ENCODE measurements around the gene ANKRD13A.
A peak's percentile ranks its signal among the peaks of the same experiment; 100 is the strongest.
"Not testable (repeated sequence)": the region's sequence is repeated elsewhere in the genome, so short reads cannot be mapped to it uniquely, and the experiment has no call there.

ANKRD13A gene

DNA sequence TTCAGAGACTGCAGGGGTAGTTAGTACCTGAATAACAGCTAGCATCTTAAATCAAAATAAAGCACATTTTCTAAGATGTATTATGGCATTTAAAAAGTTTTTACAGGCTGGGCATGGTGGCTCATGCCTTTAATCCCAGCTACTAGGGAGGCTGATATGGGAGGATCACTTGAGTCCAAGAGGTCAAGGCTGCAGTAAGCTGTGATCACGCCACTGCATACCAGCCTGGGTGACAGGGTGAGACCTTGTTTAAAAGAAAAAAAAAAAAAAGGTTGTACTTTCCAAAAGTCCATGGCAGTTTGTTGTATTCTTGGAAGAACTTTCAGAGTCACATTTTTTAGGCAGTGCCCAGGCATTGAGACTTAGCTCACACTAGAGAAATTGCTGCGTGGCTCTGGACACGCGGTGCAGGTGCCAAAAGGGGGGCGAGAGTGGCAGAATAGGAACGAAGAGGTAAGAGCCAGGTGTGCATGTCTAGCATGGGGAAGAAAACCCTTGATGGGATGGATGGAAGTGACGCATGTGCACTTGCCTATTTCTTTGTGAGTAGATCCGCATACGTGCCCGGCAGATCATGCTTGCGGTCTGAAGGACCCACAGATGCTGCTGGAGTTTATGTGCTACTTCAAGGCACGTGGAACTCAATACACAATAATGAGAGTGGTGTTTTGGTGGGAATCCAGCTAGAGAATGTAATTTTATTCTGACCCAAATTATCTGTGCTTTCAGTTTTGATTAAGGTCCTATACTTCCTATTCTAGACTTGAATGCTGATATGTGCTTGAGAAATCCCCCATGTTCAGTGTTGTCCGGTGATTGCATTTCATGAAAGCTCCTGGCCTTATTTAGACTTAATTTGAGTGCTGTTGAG, 11.9 kb downstream of the ANKRD13A start:
- DNase-seq = no peak

DNA sequence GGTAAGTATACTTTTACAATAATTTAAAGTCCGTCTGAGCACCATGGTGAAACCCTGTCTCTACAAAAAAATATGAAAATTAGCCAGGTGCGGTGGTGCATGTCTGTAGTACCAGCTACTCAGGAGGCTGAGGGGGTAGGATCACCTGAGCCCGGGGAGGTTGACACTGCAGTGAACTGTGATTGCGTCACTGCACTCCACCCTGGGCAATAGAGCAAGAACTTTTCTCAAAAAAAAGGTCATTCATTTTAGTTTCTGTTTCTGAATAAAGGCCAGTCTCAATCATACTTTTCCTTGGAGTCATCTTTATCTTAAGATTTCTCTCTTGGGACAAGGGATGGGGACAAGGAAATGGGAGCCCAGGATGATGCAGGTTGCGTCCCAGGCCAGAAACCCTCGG, 12.9 kb downstream of the ANKRD13A start:
- no peak for DNase-seq

DNA sequence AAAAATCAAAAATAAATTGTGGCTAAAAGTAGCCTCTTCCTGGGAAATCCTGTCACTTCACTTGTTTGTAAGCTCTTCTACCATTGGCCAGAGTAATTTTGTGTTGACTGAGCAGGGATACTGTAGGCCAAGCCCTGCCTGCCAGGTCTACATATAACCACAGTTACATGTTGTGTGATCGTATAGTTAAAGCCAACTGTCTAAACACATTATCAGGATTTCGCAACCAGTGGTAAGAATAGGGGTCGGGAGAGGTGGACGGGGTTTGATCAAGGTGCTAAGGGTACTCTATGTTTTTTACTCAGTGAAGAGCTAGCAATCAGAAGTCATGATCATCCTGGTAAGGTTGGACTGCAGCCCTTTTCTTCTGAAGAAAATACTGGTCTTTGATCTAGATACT, 13.4 kb downstream of the ANKRD13A start:
- no peak for DNase-seq

DNA sequence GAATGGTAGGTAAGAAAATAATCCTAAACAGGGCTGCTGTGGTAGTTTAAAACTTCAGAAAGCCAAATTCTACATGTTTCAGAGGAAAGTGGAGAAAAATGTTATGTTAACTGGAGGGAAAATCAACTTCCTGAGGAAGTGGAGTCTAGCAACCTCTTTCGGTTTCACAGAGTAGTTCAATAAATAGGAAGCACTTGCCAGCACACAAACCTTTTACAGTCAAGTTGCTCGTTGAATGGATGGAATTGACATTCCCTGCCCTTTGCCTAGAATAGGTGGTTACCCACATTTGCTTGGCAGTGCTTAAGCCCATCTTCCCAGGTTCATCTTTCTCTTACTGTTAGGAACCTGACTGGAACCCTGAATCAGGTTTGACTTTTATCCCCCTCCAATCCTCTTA, 15.9 kb downstream of the ANKRD13A start:
- no peak for DNase-seq

DNA sequence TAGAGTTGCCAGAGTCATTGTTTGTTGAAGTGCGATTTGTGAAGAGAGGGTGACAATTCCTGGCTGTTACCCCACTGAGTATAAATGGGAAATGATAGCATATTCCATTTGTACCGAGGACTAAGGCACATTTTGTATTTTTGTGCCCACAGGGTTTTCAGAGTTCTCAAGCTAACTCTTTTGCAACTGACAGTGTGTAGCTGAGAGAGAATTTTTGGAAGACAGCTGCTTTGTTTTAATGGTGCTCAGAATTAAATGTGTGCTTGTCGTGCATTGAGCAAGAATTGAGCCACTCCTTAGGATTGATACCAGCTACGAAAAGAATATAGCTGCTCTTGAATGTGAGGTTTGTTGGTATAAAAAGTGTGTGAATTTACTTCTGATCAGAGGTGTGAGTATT, 21.7 kb downstream of the ANKRD13A start:
- DNase-seq = no peak

DNA sequence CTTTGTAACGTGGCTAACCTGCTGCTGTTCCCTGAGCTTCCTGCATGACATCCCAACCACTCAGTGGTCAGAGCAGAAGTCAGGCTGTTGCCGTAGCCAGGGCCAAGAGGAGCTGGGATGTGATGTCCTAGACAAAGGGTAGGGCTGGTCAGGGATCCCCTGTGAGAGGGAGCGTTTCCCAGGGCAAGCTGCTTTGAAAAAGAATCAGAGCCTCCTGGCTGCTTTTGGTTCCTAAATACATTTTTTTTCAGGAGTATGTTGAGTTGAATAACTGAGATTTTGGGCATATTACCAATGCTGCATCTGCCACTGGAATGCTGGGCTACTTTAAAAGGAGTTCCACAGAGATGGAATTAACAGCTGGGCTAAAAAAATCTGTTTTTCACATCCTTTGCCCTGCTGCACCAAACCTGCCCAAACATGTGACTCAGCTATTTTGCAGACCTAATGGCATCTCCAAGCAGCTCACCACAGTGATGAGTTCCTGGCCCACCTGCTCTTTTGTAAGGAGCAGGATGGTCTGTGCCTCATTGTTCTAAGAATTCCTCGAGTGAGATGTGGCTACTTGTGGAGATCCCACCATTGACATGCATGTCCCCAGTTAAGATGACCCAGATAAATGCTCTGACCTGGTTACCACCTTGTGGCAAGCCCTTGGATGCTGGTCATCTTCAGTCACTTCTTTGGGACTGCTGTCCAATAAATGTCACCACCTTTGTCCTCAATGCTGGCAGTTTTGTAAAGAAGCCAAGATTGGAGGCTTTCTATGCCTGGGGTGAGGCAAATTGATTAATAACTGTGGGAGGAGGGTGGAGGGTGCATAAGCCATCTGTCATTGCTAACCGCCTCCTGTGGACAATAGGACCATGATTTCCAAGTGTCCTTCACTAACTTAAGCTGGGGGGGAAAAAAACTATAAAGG, 24.1 kb downstream of the ANKRD13A start:
- no peak for DNase-seq

DNA sequence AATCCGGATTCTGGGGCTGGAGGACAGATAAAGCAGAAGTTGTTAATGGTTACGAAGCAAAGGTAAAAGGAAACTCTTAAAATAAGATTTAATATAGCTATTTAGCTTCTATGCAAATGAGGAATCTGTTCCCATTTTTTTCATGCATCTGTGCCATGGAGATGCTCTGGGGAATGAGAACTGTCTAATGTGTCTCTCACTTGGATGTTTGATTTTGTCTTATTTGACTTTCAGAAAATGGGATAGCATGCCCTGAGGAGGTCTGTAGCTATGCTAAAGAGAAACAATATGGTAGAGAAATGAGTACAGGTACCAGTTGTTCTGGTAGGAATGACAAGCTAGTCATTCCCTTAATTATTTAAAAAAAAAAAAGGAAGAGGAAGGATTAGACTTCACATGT, 24.8 kb downstream of the ANKRD13A start:
- no peak for DNase-seq

DNA sequence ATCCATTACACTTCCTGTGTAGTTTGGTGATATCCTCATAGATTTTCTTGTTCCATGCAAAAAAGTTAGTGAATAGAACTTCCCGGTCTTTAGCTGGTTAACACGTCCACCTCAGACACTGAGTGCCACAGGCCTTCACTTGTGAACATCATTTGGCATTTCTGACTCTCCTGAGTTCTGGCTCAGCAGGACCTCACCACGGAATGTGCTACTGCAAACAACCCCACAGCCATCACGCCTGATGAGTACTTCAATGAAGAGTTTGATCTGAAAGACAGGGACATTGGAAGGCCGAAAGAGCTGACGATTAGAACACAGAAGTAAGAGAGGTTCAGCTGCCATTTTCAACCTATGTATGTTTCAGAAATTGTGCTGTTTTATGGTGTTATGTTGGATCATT, 29.1 kb downstream of the ANKRD13A start:
- DNase-seq = no peak

DNA sequence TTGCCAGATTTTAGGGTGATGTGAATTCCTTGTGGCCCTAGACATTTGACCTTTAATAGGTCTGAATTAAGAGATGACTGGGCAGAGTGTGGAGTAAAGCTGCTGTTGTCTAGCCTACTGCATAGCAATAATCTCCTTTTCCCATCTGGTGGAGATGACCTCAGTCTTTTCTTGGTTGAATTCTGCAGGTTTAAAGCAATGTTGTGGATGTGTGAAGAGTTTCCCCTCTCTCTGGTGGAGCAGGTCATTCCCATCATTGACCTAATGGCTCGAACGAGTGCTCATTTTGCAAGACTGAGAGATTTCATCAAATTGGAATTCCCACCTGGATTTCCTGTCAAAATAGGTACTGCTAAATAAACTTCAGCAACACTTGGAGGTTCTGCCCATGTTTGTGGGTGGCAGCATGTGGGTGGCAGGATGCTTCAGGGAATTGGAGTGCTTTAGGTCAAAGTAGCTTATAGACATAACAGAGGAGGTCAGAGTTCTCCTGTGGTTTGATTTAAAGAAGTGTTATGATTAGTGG, 30.1 kb downstream of the ANKRD13A start:
- no peak for DNase-seq

DNA sequence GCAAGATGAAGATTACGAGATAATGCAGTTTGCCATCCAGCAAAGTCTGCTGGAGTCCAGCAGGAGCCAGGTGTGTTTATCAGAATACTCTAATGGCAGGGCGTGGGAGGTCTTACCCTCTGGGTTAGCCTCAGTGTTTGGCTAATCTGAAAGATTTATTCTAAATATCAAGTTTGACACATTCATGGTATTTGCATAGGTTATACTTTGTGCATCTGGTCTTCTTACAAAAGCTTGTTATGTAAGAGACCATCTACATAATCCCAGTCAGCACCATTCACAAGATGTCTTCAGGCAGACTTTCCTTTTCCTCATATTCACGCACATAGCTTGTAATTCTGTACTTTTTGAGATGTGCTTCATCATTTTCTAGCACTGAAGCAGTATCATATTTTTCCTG, 34.7 kb downstream of the ANKRD13A start:
- DNase-seq = no peak

DNA sequence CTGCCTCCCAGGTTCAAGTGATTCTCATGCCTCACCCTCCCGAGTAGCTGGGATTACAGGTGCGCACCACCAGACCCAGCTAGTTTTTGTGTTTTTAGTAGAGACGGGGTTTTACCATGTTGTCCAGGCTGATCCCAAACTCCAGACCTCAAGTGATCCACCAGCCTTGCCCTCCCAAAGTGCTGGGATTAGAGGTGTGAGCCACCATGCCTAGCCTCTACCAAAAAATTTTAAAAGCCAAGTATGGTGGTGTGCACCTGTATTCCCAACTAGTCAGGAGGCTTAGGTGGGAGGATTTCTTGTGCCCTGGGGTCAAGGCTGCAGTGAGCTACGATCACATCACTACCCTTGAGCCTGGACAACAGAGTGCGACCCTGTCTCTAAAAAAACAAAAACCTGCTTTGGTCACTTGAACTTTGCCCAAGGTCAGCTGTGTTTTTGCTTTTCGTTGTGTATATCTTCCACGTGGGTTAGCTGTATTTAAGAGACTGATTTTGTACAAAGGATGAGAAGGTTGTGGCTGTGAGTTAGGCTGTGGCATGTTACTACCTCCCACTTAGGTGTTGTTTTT, 36.4 kb downstream of the ANKRD13A start:
- no peak for DNase-seq

DNA sequence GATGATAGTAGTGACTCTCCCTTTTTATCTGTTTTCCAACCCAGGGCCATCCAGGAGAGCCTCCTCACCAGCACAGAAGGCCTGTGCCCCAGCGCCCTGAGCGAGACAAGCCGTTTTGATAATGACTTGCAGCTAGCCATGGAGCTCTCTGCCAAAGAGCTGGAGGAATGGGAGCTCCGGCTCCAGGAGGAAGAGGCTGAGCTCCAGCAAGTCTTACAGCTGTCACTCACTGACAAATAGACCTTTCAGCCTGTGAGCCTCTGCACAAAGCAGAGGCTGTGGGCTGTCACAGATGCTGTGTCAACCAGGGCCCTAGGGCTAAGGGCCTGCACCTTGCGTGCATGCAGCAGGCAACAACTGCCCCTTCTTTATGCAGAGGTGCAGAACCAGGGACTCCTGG, 38.1 kb downstream of the ANKRD13A start:
- DNase-seq = no peak

DNA sequence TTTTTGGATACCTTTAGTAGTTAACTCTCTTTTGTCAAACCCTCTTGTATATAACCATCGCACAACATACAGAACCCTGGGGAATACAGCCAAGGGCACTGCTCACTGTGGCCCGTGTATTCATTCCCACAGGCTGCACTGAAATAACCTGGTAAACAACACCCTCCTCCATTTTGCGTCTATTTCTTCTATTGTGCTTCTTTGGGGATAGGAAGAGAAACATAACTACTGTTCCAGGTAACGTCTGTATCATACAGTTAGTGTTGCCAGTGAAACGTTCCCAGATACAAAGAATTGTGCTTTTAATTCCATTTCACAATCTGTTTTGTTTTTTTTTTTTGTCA, 39.5 kb downstream of the ANKRD13A start:
- no peak for DNase-seq

DNA sequence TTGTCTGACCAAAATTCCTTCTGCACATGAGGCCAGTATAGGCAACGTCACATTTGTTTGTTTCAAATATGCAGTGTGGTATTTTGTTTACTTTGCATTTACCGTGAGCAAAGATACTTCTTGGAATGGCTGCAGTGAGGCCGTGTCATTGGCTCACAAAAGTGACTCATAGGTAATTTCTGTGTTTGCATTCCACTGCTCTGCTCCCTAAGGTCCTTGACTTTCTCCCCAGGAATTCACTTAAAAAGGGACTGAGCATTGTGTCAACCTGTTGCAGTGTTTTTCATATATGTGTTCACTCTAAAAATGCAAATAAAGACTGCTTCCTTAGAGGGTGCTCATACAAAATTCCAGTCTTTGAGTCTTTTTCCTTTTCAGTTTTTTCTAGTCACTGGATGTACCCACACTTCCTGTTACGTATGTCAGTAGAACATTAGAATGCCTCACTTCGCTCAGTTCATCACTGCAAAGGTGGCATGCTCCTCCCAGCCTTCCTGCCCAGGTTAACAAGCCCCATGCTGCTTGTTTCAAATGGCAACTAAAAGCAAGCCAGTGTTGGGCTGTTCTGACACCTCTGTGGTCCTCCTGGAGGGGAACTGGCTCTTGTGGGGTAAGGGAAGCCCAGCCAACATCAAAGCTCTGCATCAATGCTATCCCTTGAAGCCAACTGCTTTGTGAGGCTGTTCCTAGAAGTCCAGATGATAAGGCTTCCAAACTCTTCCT, 40.0 kb downstream of the ANKRD13A start:
- DNase-seq = peak; percentile 69

DNA sequence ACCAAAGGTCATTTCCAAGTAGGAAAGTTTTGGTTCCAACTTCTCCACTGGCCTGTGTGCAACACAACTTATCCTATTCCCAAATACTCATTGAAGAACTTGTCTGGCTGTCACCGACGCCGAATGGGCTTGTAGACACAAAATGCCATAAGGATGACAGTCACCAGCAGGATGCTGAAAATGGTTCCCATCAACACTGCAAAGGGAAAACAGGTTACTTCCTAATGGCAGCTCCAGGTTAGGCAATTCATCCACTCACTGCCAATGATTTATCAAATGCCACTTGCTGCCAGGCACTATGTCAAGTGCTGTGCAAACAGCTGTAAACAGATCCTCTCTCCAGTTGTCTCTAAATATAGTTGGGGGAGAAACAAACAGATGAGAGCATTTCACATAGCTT, 43.0 kb downstream of the ANKRD13A start:
- DNase-seq = no peak

DNA sequence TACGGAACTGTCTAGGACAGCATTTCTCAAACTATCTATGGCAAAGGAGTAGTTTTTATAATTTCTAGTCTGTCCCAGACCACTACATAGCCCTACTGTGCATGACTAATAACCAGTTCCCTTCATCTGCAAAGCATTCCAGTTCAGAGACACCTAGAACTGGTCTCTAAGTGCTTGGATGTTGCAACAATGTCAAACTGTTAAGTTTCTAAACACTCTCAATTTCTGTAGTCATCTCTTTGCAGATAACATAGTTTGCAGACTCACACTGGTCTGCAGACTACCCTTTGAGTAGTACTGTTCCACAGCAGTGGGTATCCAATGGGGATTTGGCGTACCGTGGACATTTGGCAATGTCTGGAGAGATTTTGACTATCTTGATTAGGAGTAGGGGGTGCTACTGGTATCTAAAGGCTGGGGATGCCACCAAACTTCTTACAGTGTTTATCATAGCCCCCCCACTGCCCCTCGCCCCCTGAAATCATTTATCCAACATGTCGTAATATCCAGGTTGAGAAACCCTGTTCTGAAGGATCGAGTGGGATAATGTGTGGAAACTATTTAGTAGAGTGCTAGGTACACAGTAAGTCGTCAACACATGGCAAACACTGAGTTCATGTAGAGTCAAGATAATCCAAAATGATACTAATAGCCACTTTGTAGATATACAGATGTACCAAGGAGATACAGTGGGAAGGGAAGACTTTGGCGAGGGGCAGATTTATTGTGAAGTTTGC, 47.4 kb downstream of the ANKRD13A start:
- no peak for DNase-seq

DNA sequence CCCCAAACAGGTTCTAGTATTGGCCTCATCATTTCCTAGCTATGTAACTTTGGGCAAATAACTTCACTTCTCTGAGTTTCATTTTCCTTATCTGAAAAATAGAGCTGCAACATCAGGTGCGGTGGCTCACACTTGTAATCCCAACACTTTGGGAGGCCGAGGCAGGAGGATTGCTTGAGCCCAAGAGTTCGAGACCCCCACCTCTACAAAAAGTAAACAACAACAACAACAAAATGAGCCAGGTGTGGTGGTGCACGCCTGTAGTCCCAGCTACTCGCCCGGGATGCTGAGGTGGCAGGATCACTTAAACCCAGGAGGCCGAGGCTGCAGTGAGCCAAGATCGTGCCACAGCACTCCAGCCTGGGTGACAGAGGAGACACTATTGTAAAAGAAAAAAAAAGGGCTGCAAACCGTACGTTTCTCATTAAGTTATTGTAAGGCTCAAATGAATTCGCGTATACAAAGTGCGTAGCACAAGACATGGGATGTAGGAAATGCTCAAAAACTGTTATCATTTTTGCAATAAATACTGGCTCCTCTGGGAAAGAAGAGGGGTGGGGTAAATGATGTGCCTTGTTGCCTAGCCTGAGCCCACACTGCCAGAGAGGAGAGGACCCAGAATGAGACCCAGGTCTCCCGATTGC, 48.2 kb downstream of the ANKRD13A start:
- DNase-seq = no peak

DNA sequence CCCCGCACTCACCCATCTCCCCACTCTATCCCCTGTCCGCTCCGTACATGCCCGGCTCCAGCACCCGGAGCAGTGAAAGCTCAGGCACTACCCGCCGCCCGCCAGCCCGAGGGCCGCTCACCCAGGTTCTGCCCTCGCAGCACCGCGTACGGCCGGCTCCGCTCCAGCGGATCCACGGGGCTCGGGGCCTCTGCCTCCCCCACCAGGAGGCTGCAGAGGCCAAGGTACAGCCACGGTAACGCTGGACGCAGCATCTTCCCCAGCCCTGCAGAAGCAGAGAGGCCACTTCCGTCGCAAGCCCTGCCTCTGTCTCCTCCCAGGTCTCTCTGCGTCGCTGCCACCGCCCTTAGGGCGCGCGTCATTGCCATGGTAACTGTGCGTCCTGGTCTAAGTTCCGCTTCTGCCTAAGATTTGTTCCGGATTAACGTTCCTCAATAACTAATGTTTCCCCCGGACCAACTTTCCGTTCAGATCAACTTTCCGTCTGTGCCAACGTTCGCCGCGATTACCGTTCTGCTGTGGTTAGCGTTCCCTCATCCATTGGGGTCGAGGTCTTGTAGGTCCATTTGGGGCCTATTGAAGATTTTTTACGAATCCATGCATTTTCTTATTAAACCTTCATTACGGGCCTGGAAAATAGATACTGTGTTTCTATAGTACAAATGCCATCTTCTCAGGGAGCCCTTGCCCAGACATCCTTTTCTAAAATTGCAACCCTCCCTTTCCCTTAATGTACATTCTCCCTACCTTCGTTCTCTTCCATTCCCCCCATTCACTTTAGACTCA, 49.2 kb downstream of the ANKRD13A start, which contains the start of gene C12orf76:
C12orf76 (minus strand) TSS at position 281 of the 786 bp plus-strand sequence; CDS start at position 254, 27 bp downstream.
- peak; percentile 94 for DNase-seq

DNA sequence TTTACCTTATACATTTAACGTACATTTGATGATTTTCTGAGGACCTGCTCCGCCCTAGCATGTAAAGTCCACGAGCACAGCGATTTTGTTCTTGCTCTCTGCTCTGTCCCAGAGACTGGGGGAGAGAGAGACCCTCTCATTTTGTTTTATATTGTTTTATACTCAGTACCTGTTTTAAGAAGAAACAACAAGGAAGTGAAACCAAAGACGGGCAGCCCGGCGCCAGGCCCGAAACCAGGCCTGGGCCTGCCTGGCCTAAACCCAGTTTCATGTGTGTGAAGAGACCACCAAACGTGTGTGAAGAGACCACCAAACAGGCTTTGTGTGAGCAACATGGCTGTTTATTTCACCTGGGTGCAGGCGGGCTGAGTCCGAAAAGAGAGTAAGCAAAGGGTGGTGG, 49.8 kb downstream of the ANKRD13A start:
- DNase-seq = not testable (repeated sequence)

DNA sequence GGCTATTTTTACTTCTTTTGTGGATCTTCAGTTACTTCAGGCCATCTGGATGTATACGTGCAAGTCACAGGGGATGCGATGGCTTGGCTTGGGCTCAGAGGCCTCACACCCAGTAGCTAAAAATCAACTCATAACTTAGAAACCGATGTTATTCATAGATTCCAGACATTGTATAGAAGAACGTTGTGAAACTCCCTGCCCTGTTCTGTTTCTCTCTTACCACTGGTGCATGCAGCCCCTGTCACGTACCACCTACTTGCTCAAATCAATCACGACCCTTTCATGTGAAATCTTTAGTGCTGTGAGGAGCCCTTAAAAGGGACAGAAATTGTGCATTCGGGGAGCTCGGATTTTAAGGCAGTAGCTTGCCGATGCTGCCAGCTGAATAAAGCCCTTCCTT, 50.4 kb downstream of the ANKRD13A start:
- DNase-seq = not testable (repeated sequence)

DNA sequence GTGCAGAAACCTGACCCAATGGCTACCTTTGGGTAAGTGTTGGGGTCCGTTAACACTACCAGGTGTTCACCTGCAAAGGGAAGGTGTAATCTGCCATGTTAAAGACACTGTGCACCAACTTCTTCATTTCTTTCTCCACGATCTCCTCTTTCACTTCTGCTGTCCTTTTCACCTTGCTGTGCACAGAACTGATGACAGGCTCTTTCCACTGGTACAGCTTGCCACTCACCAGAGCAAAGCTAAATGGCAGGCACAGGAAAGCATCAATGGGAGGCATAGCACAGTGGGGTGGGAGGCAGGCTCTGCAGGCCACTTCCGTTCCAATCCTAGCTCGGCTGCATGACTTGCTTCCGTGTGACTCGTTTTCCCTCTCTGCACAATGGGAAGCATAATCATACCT, 51.7 kb downstream of the ANKRD13A start:
- DNase-seq = no peak
